Activated CD4-positive, alpha-beta T cell treated with anti-CD3 and anti-CD28 coated beads for 36 hours (primary cell): ENCODE results near the gene LPP. TPM values are rescaled to one million over a fixed set of nuclear protein-coding genes. Genes with fewer than 3 reads are reported as not detected.

ENCODE experiments used
- ATAC-seq: fragments of 200-7000 bp; cut with Tn5 transposase; one replicate; pipeline ENCODE4 v1.10.0; 2021; ENCODE audit warnings: mild to moderate bottlenecking, moderate library complexity
- CTCF ChIA-PET: fragments of 350-600 bp; sonication (Branson Sonifier 250); formaldehyde crosslinking; loops from one replicate; lab custom pipeline; 2021; ENCODE audit warnings: antibody characterized with exemption; lab: Charles Lee
- POLR2A ChIA-PET: fragments of 350-600 bp; sonication (Branson Sonifier 250); formaldehyde crosslinking; loops from one replicate; lab custom pipeline; 2021; ENCODE audit warnings: antibody characterized with exemption, inconsistent platforms; lab: Charles Lee
- DNase-seq: peaks from one replicate; pipeline ENCODE4 v3.0.0-alpha.2; 2020
- H3K27ac Mint-ChIP-seq: one replicate; pipeline ENCODE4 v1.8.0; 2021; ENCODE audit warnings: mixed read lengths
- H3K27me3 Mint-ChIP-seq: one replicate; pipeline ENCODE4 v1.8.0; 2021; ENCODE audit warnings: mixed read lengths
- H3K36me3 Mint-ChIP-seq: one replicate; pipeline ENCODE4 v1.8.0; 2021; ENCODE audit warnings: low read depth, mixed read lengths
- H3K4me1 Mint-ChIP-seq: one replicate; pipeline ENCODE4 v1.8.0; 2021; ENCODE audit warnings: mixed read lengths
- H3K4me3 Mint-ChIP-seq: one replicate; pipeline ENCODE4 v1.8.0; 2021; ENCODE audit warnings: mild to moderate bottlenecking, moderate library complexity, mixed read lengths
- H3K9me3 Mint-ChIP-seq: one replicate; pipeline ENCODE4 v1.8.0; 2021; ENCODE audit warnings: low read depth, mixed read lengths
- intact Hi-C, 2 experiments: fragments of 100-400 bp; cut with DNase I in 1 of 2; cut with micrococcal nuclease in 1 of 2; formaldehyde crosslinking; loops; one replicate each; pipeline versions ENCODE4 v1.14.2 to v1.15.1; 2022 to 2024; cut with DNase I, micrococcal nuclease
- total RNA-seq, 2 experiments: library from RNA; stranded (reverse); gene quantifications; one replicate each; pipeline ENCODE4 v1.2.3, GENCODE V29; 2021

LPP gene
- total RNA-seq, 2 experiments from 2014 or later, result 34.7 to 40.6 TPM

- no peak overlapping the region for H3K27ac Mint-ChIP-seq
- peaks cover 6% of the 10 kb centered on the region for H3K36me3 Mint-ChIP-seq
- intact Hi-C loops, result loop anchor here in 1 of 2 experiments (10.0 kb wide), 1 partner anchor 389 kb away; no protein-coding TSS in a partner anchor
- no peak for DNase-seq
- no peaks in the 10 kb centered on the region for H3K27me3 Mint-ChIP-seq
- H3K4me1 Mint-ChIP-seq, result peaks cover 19% of the 10 kb centered on the region
- no peak for ATAC-seq
- H3K4me3 Mint-ChIP-seq, result no peak overlapping the region
- ChIA-PET CTCF (interaction anchor here (1.0 to 1.8 kb wide), 2 partner anchors 12 to 43 kb away, joined by 3 to 5 read pairs; no protein-coding TSS in a partner anchor), POLR2A (no interaction called here)
- no peaks in the 10 kb centered on the region for H3K9me3 Mint-ChIP-seq
These were observed 602.3 kb downstream of the LPP start for GRCh38 chr3:188756241-188756640.

- ChIA-PET CTCF (no interaction called here), POLR2A (no interaction called here)
- Mint-ChIP-seq H3K27ac (no peak overlapping the region), H3K36me3 (peaks cover 6% of the 10 kb centered on the region), H3K9me3 (no peaks in the 10 kb centered on the region), H3K4me3 (no peak overlapping the region), H3K27me3 (no peaks in the 10 kb centered on the region), H3K4me1 (no peaks in the 10 kb centered on the region)
- DNase-seq (no peak), ATAC-seq (no peak)
- intact Hi-C loops, result loop anchor here in 1 of 2 experiments (10.0 kb wide), 1 partner anchor 385 kb away; no protein-coding TSS in a partner anchor
These were observed 605.5 kb downstream of the LPP start for GRCh38 chr3:188759336-188760005.

- no peaks in the 10 kb centered on the region for H3K4me1 Mint-ChIP-seq
- H3K27ac Mint-ChIP-seq, result no peak overlapping the region
- DNase-seq (no peak), ATAC-seq (no peak)
- ChIA-PET POLR2A (no interaction called here), CTCF (interaction anchor here (0.7 kb wide), 1 partner anchor 328 kb away, joined by 3 read pairs; no protein-coding TSS in a partner anchor)
- peaks cover 6% of the 10 kb centered on the region for H3K36me3 Mint-ChIP-seq
- no peaks in the 10 kb centered on the region for H3K27me3 Mint-ChIP-seq
- intact Hi-C loops, result no loop called here
- no peaks in the 10 kb centered on the region for H3K9me3 Mint-ChIP-seq
- no peak overlapping the region for H3K4me3 Mint-ChIP-seq
These were observed 606.5 kb downstream of the LPP start for GRCh38 chr3:188760408-188760807.

GRCh38 chr3:188761439-188761838, 607.5 kb downstream of the LPP start:
- DNase-seq (no peak), ATAC-seq (no peak)
- CTCF ChIA-PET, result interaction anchor here (0.8 kb wide), 1 partner anchor 27 kb away, joined by 3 read pairs; no protein-coding TSS in a partner anchor
- intact Hi-C loops, result no loop called here
- Mint-ChIP-seq H3K27me3 (no peaks in the 10 kb centered on the region), H3K4me1 (no peaks in the 10 kb centered on the region), H3K36me3 (peaks cover 4% of the 10 kb centered on the region), H3K27ac (no peak overlapping the region), H3K4me3 (no peak overlapping the region), H3K9me3 (no peaks in the 10 kb centered on the region)
- POLR2A ChIA-PET, result no interaction called here

- ChIA-PET POLR2A (no interaction called here), CTCF (interaction anchor here (0.8 kb wide), 1 partner anchor 26 kb away, joined by 3 read pairs; no protein-coding TSS in a partner anchor)
- no peak for ATAC-seq
- Mint-ChIP-seq H3K27me3 (no peaks in the 10 kb centered on the region), H3K27ac (no peak overlapping the region), H3K36me3 (peaks cover 4% of the 10 kb centered on the region), H3K4me3 (no peak overlapping the region), H3K9me3 (no peaks in the 10 kb centered on the region), H3K4me1 (no peaks in the 10 kb centered on the region)
- no peak for DNase-seq
- intact Hi-C loops, result no loop called here
These were observed 608.0 kb downstream of the LPP start for GRCh38 chr3:188761964-188762363.

GRCh38 chr3:188764609-188765008, 610.7 kb downstream of the LPP start:
- Mint-ChIP-seq H3K27ac (no peak overlapping the region), H3K36me3 (peaks cover 4% of the 10 kb centered on the region), H3K9me3 (no peaks in the 10 kb centered on the region), H3K4me1 (no peaks in the 10 kb centered on the region), H3K4me3 (no peak overlapping the region), H3K27me3 (no peaks in the 10 kb centered on the region)
- no peak for ATAC-seq
- DNase-seq, result no peak
- POLR2A ChIA-PET, result no interaction called here
- intact Hi-C loops, result no loop called here
- CTCF ChIA-PET, result no interaction called here

GRCh38 chr3:188769831-188770230, 615.9 kb downstream of the LPP start:
- Mint-ChIP-seq H3K36me3 (no peaks in the 10 kb centered on the region), H3K4me1 (no peaks in the 10 kb centered on the region), H3K9me3 (no peaks in the 10 kb centered on the region), H3K27me3 (no peaks in the 10 kb centered on the region), H3K27ac (no peak overlapping the region), H3K4me3 (no peak overlapping the region)
- no peak for DNase-seq
- ChIA-PET CTCF (no interaction called here), POLR2A (no interaction called here)
- intact Hi-C loops, result no loop called here
- no peak for ATAC-seq

GRCh38 chr3:188772886-188773285, 618.9 kb downstream of the LPP start:
- ATAC-seq, result no peak
- H3K27me3 Mint-ChIP-seq, result no peaks in the 10 kb centered on the region
- H3K4me3 Mint-ChIP-seq, result no peak overlapping the region
- no peak overlapping the region for H3K27ac Mint-ChIP-seq
- no peaks in the 10 kb centered on the region for H3K4me1 Mint-ChIP-seq
- intact Hi-C loops, result no loop called here
- DNase-seq, result no peak
- ChIA-PET POLR2A (no interaction called here), CTCF (no interaction called here)
- no peaks in the 10 kb centered on the region for H3K36me3 Mint-ChIP-seq
- H3K9me3 Mint-ChIP-seq, result no peaks in the 10 kb centered on the region

GRCh38 chr3:188775412-188775811, 621.5 kb downstream of the LPP start:
- no peaks in the 10 kb centered on the region for H3K36me3 Mint-ChIP-seq
- intact Hi-C loops, result no loop called here
- no peak overlapping the region for H3K27ac Mint-ChIP-seq
- H3K9me3 Mint-ChIP-seq, result no peaks in the 10 kb centered on the region
- no peaks in the 10 kb centered on the region for H3K27me3 Mint-ChIP-seq
- ChIA-PET CTCF (no interaction called here), POLR2A (no interaction called here)
- ATAC-seq (no peak), DNase-seq (no peak)
- H3K4me1 Mint-ChIP-seq, result no peaks in the 10 kb centered on the region
- no peak overlapping the region for H3K4me3 Mint-ChIP-seq

GRCh38 chr3:188776447-188776846, 622.5 kb downstream of the LPP start:
- CTCF ChIA-PET, result interaction anchor here (0.5 kb wide), 1 partner anchor 94 kb away, joined by 3 read pairs; no protein-coding TSS in a partner anchor
- POLR2A ChIA-PET, result no interaction called here
- H3K27ac Mint-ChIP-seq, result no peak overlapping the region
- peaks cover 2% of the 10 kb centered on the region for H3K4me1 Mint-ChIP-seq
- intact Hi-C loops, result no loop called here
- no peaks in the 10 kb centered on the region for H3K27me3 Mint-ChIP-seq
- DNase-seq, result no peak
- no peak overlapping the region for H3K4me3 Mint-ChIP-seq
- no peak for ATAC-seq
- peaks cover 3% of the 10 kb centered on the region for H3K36me3 Mint-ChIP-seq
- no peaks in the 10 kb centered on the region for H3K9me3 Mint-ChIP-seq

- DNase-seq (no peak), ATAC-seq (no peak)
- intact Hi-C loops, result no loop called here
- POLR2A ChIA-PET, result no interaction called here
- CTCF ChIA-PET, result interaction anchor here (0.8 to 1.4 kb wide), 2 partner anchors 29 to 1037 kb away, joined by 3 to 6 read pairs; no protein-coding TSS in a partner anchor
- peaks cover 10% of the 10 kb centered on the region for H3K4me1 Mint-ChIP-seq
- H3K9me3 Mint-ChIP-seq, result no peaks in the 10 kb centered on the region
- no peak overlapping the region for H3K27ac Mint-ChIP-seq
- H3K27me3 Mint-ChIP-seq, result no peaks in the 10 kb centered on the region
- no peak overlapping the region for H3K4me3 Mint-ChIP-seq
- peaks cover 5% of the 10 kb centered on the region for H3K36me3 Mint-ChIP-seq
These were observed 624.3 kb downstream of the LPP start for GRCh38 chr3:188778091-188778852.
